Measurements from ENCODE around the gene DLGAP5. TPM values are rescaled to one million over a fixed set of nuclear protein-coding genes. Genes with fewer than 3 reads are reported as not detected.

Gene DLGAP5
- total and polyA plus RNA-seq, 2 of the 4 experiments (the other 2 are of a cell fraction), result 14.9 to 19.0 TPM

DNA sequence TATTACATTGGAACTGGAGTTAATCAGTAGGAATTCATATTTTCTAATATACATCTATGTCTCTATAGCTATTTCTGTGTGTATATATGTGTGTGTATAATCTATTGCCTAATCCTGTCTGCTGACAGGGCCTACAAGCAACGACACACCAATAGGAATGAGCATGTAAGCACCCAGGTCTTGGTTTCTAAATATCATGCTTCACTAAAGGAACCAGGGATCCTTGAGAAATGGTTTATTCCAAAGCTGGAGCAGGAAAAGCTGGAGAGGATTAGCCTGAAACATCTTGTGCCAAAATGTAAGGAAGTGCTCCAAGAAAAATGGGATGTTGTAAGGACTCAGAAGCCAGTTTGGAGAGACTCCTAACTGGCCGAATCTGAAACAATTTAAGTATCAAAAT lies 91.6 kb downstream of the DLGAP5 start:
- Histone ChIP-seq H3K18ac (ENCODE audit: low read depth, low read length) (peak overlapping the region; percentile 51; the same call in 1 of the 2 replicates), H2BK20ac (ENCODE audit: low read depth, low read length) (0 out of 2 replicates have a peak overlapping the region, but pooled peaks have one; percentile 37), H4K8ac (ENCODE audit: low read depth in 2 of 2, low read length in 2 of 2) (peak overlapping the region in 1 of 2 experiments; percentile 71; a peak in 2 of 4 replicates), H3K4ac (ENCODE audit: low read depth, low read length) (peak overlapping the region; percentile 44; the same call in 1 of the 2 replicates), H3K27ac (ENCODE audit: insufficient read depth, low read length) (no peak overlapping the region), H2AK5ac (ENCODE audit: low read depth, low read length) (0 out of 2 replicates have a peak overlapping the region, but pooled peaks have one; percentile 48), H3K9me3 (ENCODE audit: control insufficient read depth, insufficient read depth, low read length) (peaks cover 7% of the 10 kb centered on the region), H3K36me3 (ENCODE audit: control insufficient read depth, insufficient read depth, low read length) (no peaks in the 10 kb centered on the region), H4K91ac (ENCODE audit: insufficient read depth, low read depth, low read length) (no peak overlapping the region), H3K9ac (ENCODE audit: low read depth, low read length) (no peak overlapping the region), H4K20me1 (ENCODE audit: insufficient read depth, low read length) (no peaks in the 10 kb centered on the region), H3K4me1 (ENCODE audit: control insufficient read depth, insufficient read depth, low read length) (peaks cover 15% of the 10 kb centered on the region), H3K27me3 (ENCODE audit: control insufficient read depth, insufficient read depth, low read length) (no peaks in the 10 kb centered on the region), H3K4me2 (ENCODE audit: low read depth, low read length) (peak overlapping the region; percentile 11; the same call in 1 of the 2 replicates), H3K9me1 (ENCODE audit: insufficient read depth, low read length) (peaks cover 12% of the 10 kb centered on the region), H2BK120ac (ENCODE audit: low read depth, low read length) (peak overlapping the region; percentile 53; the same call in 1 of the 2 replicates), H2BK5ac (ENCODE audit: low read depth, low read length, poor library complexity, severe bottlenecking) (peak overlapping the region; percentile 65), H3K14ac (replicated peaks; ENCODE audit: low read depth, low read length) (0 out of 2 replicates have a peak overlapping the region, but pooled peaks have one; percentile 50), H3K23ac (ENCODE audit: low read depth, low read length) (no peak overlapping the region), H2AFZ (replicated peaks; ENCODE audit: low read length, poor library complexity) (no peak overlapping the region), H3K79me1 (ENCODE audit: low read depth in 1 of 2, low read length in 2 of 2) (peaks cover 2 to 11% of the 10 kb centered on the region in 2 experiments; a peak in 3 of 4 replicates), H4K5ac (ENCODE audit: low read depth, low read length) (no peak overlapping the region; the same call in 1 of the 2 replicates), H2AK9ac (replicated peaks; ENCODE audit: low read depth, low read length, poor library complexity) (no peak overlapping the region), H2BK15ac (ENCODE audit: low read depth, low read length) (0 out of 3 replicates have a peak overlapping the region, but pooled peaks have one; percentile 4), H3K56ac (ENCODE audit: extremely low read depth, insufficient read depth, low read length) (no peak overlapping the region), H3K4me3 (ENCODE audit: insufficient read depth, low read depth, low read length) (no peak overlapping the region)
- dilution Hi-C loops (cut with HindIII; ENCODE audit: low sequenced_read_pairs, unreplicated experiment) (no loop called here), intact Hi-C loops (cut with micrococcal nuclease) (loop anchor here (5.0 kb wide), 1 partner anchor 53 kb away; no protein-coding TSS in a partner anchor), in situ Hi-C loops (cut with MboI; ENCODE audit: low sequenced_read_pairs) (loop anchor here (5.0 kb wide), 1 partner anchor 33 kb away; no protein-coding TSS in a partner anchor)
- TF ChIP-seq SMC3 (IDR thresholded peaks at IDR 0.05; ENCODE audit: low read depth, low read length) (no peak), MAZ (IDR thresholded peaks at IDR 0.05; ENCODE audit: borderline replicate concordance, low read depth, low read length) (no peak), RFX5 (IDR thresholded peaks at IDR 0.05; ENCODE audit: low read depth, low read length) (no peak), MAFK (IDR thresholded peaks at IDR 0.05; ENCODE audit: low read depth, low read length) (no peak), RCOR1 (IDR thresholded peaks at IDR 0.05; ENCODE audit: insufficient replicate concordance, low read length) (no peak), CEBPB (IDR thresholded peaks at IDR 0.05; ENCODE audit: low read depth, low read length) (peak; percentile 81), RAD21 (IDR thresholded peaks at IDR 0.05; ENCODE audit: low read length) (no peak)
- TF ChIP-seq, protein P1, sequence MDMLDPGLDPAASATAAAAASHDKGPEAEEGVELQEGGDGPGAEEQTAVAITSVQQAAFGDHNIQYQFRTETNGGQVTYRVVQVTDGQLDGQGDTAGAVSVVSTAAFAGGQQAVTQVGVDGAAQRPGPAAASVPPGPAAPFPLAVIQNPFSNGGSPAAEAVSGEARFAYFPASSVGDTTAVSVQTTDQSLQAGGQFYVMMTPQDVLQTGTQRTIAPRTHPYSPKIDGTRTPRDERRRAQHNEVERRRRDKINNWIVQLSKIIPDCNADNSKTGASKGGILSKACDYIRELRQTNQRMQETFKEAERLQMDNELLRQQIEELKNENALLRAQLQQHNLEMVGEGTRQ (IDR thresholded peaks at IDR 0.05; ENCODE audit: low read depth, low read length), result no peak
- no TSS peak for BruUV-seq (replicated peaks)
- peak; percentile 55 for DNase-seq
- ATAC-seq (ENCODE audit: low read depth), result peak; percentile 15; the same call in 1 of the 2 replicates
- 20% methylated on average over 1 of the region's 2 CpGs; no CpG with 5 or more reads in 1 of the 2 experiments for WGBS, 2 experiments (ENCODE audit: extremely low coverage in 2 of 2, insufficient read length in 1 of 2)
- ChIA-PET POLR2A (ENCODE audit: unreplicated experiment) (interaction anchor here (0.5 to 0.7 kb wide), 2 partner anchors 30 to 59 kb away, joined by 6 to 12 read pairs; no protein-coding TSS in a partner anchor), CTCF (no interaction called here)
